Measurements from ENCODE around the gene ATP8B4.
A peak's percentile ranks its signal among the peaks of the same experiment; 100 is the strongest.

The ATP8B4 gene

DNA sequence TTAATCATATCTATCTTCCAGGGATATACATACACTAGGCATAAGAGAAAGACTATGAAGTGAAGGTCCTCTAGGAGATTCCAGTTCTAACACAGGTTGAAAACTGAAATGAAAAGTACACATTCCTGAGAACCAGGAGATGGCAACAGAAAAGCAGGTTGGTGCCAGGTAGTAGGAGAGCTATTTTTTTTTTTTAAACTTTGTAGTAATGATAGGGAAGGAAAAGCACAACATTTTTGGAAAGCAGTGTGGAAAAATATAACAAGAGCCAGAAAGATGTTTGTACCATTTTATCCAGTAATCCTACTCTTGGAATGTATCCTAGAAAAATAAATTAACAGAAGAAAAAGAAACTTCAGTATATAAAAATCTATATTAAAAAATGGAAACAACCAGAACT is 308.3 kb downstream of the ATP8B4 start:
- TF ChIP-seq EZH2phosphoT487 (IDR thresholded peaks at IDR 0.05; ENCODE audit: borderline replicate concordance) = no peak
- Histone ChIP-seq H4K20me1 (ENCODE audit: insufficient read depth, low read length, poor library complexity, severe bottlenecking) (no peaks in the 10 kb centered on the region), H3K9ac (ENCODE audit: low read depth, low read length, poor library complexity, severe bottlenecking) (no peak overlapping the region), H3K79me2 (ENCODE audit: insufficient read depth, low read length) (no peaks in the 10 kb centered on the region), H3K9me2 (replicated peaks; ENCODE audit: low read depth, low read length) (no peaks in the 10 kb centered on the region), H3F3A (ENCODE audit: low read depth) (peaks cover 7% of the 10 kb centered on the region), H3K27me3 (ENCODE audit: insufficient read depth, low read length, poor library complexity, severe bottlenecking) (no peaks in the 10 kb centered on the region), H3K36me3 (ENCODE audit: insufficient read depth, low read length) (no peaks in the 10 kb centered on the region), H2AFZ (ENCODE audit: low read length) (no peak overlapping the region), H3K4me2 (ENCODE audit: low read depth, low read length, poor library complexity, severe bottlenecking) (no peak overlapping the region), H3K4me3 (ENCODE audit: low read length, poor library complexity, severe bottlenecking) (no peak overlapping the region), H3K9me3 (ENCODE audit: insufficient read depth, low read depth, low read length) (no peaks in the 10 kb centered on the region), H3K4me1 (ENCODE audit: insufficient read depth, low read length, poor library complexity, severe bottlenecking) (peaks cover 30% of the 10 kb centered on the region)

DNA sequence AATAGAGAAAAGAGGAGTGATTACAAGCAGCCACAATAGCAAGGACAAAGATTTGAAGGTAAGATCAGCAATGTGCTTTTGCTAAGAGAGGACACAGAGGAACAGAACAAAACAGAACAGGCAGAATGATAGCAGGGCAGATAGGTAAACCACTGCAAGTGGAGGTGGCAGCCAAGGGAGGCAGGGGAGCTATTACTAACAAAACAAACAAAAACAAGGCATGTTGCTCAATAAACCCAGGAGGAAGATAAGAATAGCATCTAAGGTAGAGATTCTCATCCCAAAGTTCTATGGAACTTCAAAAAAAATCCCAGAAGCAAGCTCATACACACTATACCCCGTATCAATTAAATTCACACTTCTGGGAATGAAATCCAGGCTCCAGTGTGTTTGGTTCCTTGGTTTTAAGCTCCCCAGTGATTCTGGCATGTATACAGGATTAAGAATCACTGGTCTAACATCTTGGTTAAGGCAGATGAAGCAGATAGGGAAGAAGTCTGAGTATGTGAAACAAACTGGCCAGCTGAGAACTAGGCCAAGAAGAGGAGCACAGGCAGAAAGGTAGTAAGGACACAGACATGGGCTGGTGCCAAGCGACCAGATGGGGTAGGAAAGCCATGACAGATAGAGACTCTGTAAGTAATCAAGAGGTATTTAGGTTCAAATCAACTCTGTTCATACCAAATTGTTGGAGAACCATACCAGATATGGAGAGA is 309.0 kb downstream of the ATP8B4 start:
- no peaks in the 10 kb centered on the region for H3K79me2 ChIP-seq (ENCODE audit: insufficient read depth, low read length)
- H3K9ac ChIP-seq (ENCODE audit: low read depth, low read length, poor library complexity, severe bottlenecking) = no peak overlapping the region
- H4K20me1 ChIP-seq (ENCODE audit: insufficient read depth, low read length, poor library complexity, severe bottlenecking) = no peaks in the 10 kb centered on the region
- H3K9me3 ChIP-seq (ENCODE audit: insufficient read depth, low read depth, low read length) = no peaks in the 10 kb centered on the region
- no peak overlapping the region for H3K4me2 ChIP-seq (ENCODE audit: low read depth, low read length, poor library complexity, severe bottlenecking)
- no peaks in the 10 kb centered on the region for H3K27me3 ChIP-seq (ENCODE audit: insufficient read depth, low read length, poor library complexity, severe bottlenecking)
- peak overlapping the region; percentile 27; the same call in 1 of the 2 replicates for H2AFZ ChIP-seq (ENCODE audit: low read length)
- H3K4me3 ChIP-seq (ENCODE audit: low read length, poor library complexity, severe bottlenecking) = no peak overlapping the region
- peaks cover 3% of the 10 kb centered on the region for H3F3A ChIP-seq (ENCODE audit: low read depth)
- no peaks in the 10 kb centered on the region for H3K36me3 ChIP-seq (ENCODE audit: insufficient read depth, low read length)
- H3K9me2 ChIP-seq (replicated peaks; ENCODE audit: low read depth, low read length) = no peaks in the 10 kb centered on the region
- H3K4me1 ChIP-seq (ENCODE audit: insufficient read depth, low read length, poor library complexity, severe bottlenecking) = peaks cover 23% of the 10 kb centered on the region
- no peak for TF ChIP-seq EZH2phosphoT487 (IDR thresholded peaks at IDR 0.05; ENCODE audit: borderline replicate concordance)
- TF ChIP-seq, protein P1, sequence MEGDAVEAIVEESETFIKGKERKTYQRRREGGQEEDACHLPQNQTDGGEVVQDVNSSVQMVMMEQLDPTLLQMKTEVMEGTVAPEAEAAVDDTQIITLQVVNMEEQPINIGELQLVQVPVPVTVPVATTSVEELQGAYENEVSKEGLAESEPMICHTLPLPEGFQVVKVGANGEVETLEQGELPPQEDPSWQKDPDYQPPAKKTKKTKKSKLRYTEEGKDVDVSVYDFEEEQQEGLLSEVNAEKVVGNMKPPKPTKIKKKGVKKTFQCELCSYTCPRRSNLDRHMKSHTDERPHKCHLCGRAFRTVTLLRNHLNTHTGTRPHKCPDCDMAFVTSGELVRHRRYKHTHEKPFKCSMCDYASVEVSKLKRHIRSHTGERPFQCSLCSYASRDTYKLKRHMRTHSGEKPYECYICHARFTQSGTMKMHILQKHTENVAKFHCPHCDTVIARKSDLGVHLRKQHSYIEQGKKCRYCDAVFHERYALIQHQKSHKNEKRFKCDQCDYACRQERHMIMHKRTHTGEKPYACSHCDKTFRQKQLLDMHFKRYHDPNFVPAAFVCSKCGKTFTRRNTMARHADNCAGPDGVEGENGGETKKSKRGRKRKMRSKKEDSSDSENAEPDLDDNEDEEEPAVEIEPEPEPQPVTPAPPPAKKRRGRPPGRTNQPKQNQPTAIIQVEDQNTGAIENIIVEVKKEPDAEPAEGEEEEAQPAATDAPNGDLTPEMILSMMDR (conservative IDR thresholded peaks at IDR 0.05; ENCODE audit: low read length) = no peak

DNA sequence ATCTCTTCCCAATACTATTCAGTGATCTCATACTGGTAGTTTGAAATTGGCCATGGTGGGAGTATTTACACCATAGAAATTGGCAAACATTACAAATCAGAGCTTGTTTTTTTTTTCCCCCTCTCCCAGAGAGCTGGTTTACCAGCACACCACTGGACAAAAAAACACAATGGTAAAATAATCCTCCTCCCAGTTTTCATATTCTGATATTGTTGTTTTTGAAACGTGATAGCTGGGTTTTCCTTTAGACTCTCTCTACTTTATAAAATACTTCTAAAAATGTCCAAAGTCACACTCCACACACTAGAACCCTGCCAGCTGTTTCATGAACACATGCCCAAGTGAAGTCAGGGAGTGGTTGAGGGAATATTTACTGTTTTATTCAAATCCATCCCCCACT is 310.7 kb downstream of the ATP8B4 start:
- no peaks in the 10 kb centered on the region for H3K27me3 ChIP-seq (ENCODE audit: insufficient read depth, low read length, poor library complexity, severe bottlenecking)
- H3K4me2 ChIP-seq (ENCODE audit: low read depth, low read length, poor library complexity, severe bottlenecking) = no peak overlapping the region
- H3K36me3 ChIP-seq (ENCODE audit: insufficient read depth, low read length) = no peaks in the 10 kb centered on the region
- no peaks in the 10 kb centered on the region for H3K9me3 ChIP-seq (ENCODE audit: insufficient read depth, low read depth, low read length)
- no peak overlapping the region for H2AFZ ChIP-seq (ENCODE audit: low read length)
- H3K4me3 ChIP-seq (ENCODE audit: low read length, poor library complexity, severe bottlenecking) = no peak overlapping the region
- H4K20me1 ChIP-seq (ENCODE audit: insufficient read depth, low read length, poor library complexity, severe bottlenecking) = no peaks in the 10 kb centered on the region
- no peaks in the 10 kb centered on the region for H3F3A ChIP-seq (ENCODE audit: low read depth)
- no peak for TF ChIP-seq EZH2phosphoT487 (IDR thresholded peaks at IDR 0.05; ENCODE audit: borderline replicate concordance)
- TF ChIP-seq, protein P1 (conservative IDR thresholded peaks at IDR 0.05; ENCODE audit: low read length) = no peak
- H3K9me2 ChIP-seq (replicated peaks; ENCODE audit: low read depth, low read length) = no peaks in the 10 kb centered on the region
- H3K79me2 ChIP-seq (ENCODE audit: insufficient read depth, low read length) = no peaks in the 10 kb centered on the region
- H3K4me1 ChIP-seq (ENCODE audit: insufficient read depth, low read length, poor library complexity, severe bottlenecking) = peaks cover 12% of the 10 kb centered on the region
- no peak overlapping the region for H3K9ac ChIP-seq (ENCODE audit: low read depth, low read length, poor library complexity, severe bottlenecking)

Data from Loucy (cell line).